GM19035 (cell line): ENCODE results near the gene RAB12.
"Not testable (repeated sequence)": the region's sequence is repeated elsewhere in the genome, so short reads cannot be mapped to it uniquely, and the experiment has no call there.

Source experiments
- ATAC-seq: cut with Tn5 transposase; IDR thresholded peaks from one replicate; pipeline ENCODE4 v1.9.1; 2021; ENCODE audit not compliant: unreplicated experiment

RAB12 gene

DNA sequence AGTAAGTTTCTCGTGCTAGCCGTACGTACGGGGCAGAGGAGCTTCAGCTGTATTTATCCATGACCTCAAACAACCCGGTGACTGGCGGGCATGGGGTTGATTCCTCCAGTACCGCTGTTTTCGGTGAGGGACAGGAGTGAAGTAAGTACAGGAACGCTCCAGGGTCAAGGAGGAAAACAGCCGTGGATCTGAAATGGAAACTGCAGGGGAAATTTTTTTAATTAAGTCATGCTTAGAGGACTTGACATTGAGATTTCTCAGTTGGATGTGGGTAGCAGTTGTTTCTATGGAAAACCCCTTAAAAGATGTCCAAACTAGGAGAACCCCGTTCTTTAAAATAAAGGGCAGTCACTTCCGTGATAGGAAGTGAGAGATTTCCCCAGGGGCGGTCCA, 1.2 kb downstream of the RAB12 start:
- no peak for ATAC-seq

DNA sequence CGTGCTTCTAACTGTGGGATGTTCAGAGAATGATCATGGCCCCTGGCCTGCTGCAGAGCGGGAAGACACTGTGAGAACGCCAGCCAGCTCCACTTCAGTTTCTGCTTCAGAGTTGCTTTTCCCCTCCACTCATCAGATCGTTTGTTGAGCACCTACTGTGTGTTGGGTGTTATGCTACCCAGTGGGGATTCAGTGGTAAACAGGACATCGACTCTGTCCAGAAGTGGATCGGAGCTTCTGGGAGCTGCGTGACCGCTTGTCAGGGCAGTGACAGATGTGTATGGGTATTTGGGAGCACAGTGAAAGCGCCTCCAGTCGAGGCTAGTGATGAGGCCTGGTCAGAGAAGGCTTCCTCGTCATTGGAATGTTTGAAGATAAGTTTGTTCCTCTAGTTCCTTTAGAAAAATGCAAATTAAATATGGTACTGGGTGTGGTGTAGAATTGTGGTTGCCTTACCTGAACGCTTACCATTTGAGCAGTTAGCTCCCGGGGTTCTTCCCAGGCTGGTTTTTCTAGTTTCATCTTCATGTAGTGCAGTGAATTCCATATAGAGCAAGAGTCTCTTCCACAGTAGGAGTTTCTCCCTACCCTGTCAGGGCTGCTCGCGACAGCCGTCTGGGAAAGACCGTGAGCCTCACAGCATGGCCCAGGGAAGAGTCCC, 2.8 kb downstream of the RAB12 start:
- no peak for ATAC-seq

DNA sequence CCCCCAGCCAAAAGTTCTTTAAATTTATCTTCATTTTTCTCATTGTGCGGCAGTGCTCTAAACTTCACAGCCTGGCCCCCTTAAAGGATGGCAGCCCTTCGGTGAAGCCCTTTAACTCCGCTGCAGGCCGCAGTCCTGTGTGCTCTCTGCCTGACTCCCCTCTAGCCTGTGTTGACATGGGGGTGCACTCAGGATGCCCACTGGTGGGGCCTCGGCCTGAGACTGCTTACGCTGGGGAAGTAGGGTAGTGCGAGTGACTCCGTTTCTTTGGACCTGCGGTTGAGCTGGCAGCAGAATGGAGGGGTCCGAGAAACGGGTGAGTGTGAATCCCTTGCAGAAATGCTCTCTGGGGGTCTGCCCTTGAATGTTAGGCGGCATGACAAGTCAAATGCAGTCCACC, 5.6 kb downstream of the RAB12 start:
- ATAC-seq = no peak

DNA sequence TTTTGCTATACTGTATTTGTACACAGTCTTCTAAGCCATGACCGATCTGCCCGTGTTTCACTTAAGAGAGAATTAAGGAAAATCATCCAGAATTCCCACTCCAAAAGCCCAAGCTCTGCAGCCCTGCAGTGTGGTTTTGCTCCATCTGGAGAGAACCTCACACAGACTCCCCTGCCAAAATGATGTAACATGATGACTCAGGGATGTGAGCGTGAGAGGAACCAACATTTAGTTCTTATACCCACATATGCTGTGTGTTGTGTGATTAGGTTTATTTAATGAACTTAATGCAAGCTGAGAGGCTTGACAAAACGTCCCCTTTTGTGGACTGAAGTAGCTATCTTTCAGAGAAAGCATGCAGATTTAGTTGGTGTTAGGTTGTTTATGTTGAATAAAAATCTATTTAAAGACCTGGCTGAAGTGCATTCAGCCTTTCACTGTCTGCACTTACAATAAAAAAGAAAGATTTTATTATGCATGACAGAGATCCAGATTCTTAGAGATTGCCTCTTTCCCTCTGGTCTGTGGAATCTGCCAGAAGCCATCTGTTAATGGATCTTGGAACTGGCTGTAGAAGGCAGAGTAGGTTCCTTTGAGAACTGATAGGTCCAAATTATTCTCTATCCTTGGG, 6.3 kb downstream of the RAB12 start:
- no peak for ATAC-seq

- no peak for ATAC-seq
These were observed 6.8 kb downstream of the RAB12 start for GRCh38 chr18:8616028-8616401.

- no peak for ATAC-seq
These were observed 8.7 kb downstream of the RAB12 start for GRCh38 chr18:8617907-8618306.

GRCh38 chr18:8619041-8619440, 9.8 kb downstream of the RAB12 start:
- no peak for ATAC-seq

GRCh38 chr18:8619835-8620577, 10.8 kb downstream of the RAB12 start:
- no peak for ATAC-seq

DNA sequence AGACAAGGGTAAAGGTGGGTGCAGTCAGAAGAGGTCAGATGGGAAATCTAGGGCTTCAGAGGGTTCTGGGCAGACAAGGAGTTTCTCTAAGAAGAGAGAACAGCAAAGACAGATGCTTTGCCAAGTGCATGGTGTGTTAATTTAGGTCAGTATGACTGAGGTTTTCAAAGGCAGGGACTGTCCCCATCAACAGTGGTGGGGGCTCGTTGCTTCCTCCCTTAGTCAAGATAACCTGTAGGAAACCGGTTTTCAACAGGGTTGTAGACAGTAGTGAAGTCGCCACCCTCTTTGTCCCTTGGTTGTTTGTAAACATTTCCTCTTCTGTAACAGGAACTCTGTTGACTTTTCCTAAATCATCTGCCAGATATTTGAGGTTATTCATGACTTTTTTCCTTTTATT, 11.6 kb downstream of the RAB12 start:
- ATAC-seq = no peak

- not testable (repeated sequence) for ATAC-seq
These were observed 13.4 kb downstream of the RAB12 start for GRCh38 chr18:8622625-8623024.

- ATAC-seq = peak; percentile 75
These were observed 14.4 kb downstream of the RAB12 start for GRCh38 chr18:8623549-8624106.

DNA sequence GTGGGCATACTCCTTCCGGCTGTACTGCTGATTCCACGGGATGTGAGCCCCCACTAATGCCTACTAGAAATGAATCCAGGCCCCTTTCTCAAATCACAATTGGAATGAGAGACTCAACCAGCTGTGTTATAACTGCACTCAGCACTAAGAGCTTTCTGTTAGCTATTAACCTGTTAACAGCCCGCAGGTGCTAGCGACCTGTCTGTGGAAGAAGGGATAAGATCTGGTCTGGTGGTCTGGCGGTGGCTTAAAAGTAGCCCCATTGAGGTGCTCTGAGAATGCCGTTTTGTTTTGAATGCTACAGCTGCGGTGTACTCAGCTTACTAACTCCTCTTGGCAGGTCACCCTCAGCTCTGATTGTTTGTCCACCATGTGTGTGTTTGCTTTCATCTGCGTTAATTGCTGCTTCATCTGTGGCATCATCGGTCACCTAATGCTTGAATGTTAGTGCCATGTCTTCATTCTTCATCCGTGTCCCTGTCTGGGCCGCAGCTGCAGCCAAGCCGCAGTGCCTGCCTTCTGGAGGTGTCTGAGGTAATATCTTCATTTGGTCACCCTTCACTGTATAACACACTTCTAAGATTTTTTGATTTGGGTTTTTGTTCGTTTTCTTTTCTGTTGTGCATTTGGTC, 16.3 kb downstream of the RAB12 start:
- ATAC-seq = no peak

DNA sequence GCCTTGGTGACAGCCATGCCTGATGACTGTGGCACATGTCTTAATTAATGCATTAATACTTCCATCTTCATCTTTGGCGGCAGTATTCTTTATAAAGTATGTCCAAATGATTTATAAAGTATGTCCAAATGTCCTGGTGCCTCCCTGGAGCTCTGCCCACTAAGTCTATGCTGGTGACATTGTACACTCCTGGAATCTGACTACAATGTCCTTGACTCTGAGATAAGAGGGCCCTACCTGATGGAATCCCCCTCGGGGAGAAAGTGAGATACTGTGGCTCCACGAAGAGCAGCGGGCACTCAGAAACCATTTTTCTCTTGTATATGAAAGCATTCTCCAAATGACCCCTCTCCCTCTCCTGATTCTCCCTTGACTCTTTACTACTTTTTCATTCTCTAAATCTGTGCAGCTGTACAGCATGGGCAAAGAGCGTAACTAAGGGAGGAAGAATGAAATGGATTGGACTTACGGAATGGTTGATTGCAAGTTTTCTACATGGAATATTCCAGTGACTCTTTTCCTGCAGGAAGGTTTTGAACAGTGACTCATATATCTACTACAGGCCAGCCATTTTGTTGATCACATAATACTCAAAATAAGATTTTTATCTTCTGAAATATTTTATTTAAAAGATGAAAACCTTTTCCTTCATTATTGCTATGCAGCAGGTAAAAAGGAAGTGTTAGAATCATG, 17.3 kb downstream of the RAB12 start:
- no peak for ATAC-seq

GRCh38 chr18:8627107-8627472, 17.9 kb downstream of the RAB12 start:
- no peak for ATAC-seq

- ATAC-seq = no peak
These were observed 18.3 kb downstream of the RAB12 start for GRCh38 chr18:8627540-8627939.

DNA sequence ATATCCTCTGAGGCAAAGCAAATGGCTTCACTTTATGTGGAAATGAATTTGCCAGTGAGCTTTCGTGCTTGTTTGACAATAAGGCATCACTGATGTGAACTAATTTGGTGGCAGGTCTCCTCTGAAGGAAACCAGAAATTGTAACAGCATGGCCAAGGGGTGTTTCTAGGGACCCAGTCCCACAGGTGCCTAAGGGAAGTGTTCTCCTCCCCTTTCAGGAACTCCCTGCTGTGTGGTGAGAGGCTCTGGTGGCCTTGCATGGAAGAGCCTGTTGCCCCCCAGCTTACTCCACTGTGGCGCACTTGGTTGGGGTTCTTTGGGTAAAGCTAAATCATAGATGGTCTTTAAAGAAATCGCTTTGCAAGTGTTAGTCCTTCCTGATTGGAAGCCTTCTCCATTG, 20.4 kb downstream of the RAB12 start:
- no peak for ATAC-seq

- ATAC-seq = no peak
These were observed 21.3 kb downstream of the RAB12 start for GRCh38 chr18:8630546-8630945.

DNA sequence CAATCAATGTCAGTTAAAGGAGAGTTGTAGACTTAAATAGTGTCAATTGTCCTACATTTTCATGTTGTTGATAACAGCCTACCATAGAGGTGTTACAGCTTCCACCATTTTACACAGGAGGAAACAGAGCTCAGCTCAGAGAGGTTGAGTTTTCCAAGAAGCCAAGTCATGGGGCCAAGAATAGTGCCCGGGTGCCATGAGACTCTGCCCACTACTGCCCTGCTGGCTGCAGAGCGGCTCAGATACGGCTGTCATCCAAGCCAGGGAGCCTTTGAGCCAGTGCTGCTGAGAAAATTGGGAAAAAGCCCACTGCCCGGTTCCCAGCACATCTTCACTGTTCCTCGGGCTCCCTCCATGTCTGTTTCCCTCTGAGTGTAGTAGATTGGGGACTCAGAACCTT, 22.0 kb downstream of the RAB12 start:
- no peak for ATAC-seq

GRCh38 chr18:8632386-8632785, 23.1 kb downstream of the RAB12 start:
- no peak for ATAC-seq

GRCh38 chr18:8634508-8634907, 25.3 kb downstream of the RAB12 start:
- ATAC-seq = no peak

DNA sequence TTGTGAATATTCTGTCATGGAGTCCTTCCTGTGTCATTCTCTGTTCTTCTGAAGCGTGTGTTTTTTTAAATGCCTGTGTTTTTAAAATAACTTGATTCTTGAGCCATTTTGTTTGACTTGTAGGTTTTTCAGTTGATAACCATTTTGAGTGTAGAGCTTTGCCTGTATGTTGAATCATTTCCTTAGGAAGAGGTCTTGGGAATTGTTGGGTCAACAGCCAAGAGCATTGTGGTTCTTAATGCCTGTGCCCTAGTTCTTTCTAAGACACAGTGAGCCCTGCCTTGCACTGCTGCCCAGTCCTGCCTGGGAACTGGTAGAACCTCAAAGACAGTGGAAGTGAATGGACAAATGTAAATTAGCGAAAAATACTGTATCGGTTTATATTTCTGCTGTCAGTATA, 25.9 kb downstream of the RAB12 start:
- no peak for ATAC-seq
